Thyroid gland (tissue), 4 donors: Measurements from ENCODE around the gene PSMB3. TPM values are rescaled to one million over a fixed set of nuclear protein-coding genes. Genes with fewer than 3 reads are reported as not detected.

Experiments used
- DNase-seq, 2 donors: peaks; one replicate each; pipeline ENCODE4 v3.0.0-alpha.2; 2019
- H3K27ac ChIP-seq, 3 donors: fragments of 200-600 bp; sonication (generic); 1 replicate in 2 of 3; 2 replicates in 1 of 3; pipeline ENCODE4 v1.5.1; 2016 to 2019; ENCODE audit warnings: mild to moderate bottlenecking in 1 of 3, moderate library complexity in 1 of 3
- H3K27me3 ChIP-seq: fragments of 200-600 bp; sonication (generic); one replicate; pipeline ENCODE4 v1.5.1; 2019
- H3K36me3 ChIP-seq, 2 donors: fragments of 200-600 bp; sonication (generic); one replicate each; pipeline ENCODE4 v1.5.1; 2016 to 2019
- H3K4me1 ChIP-seq, 2 donors: fragments of 200-600 bp; sonication (generic); one replicate each; pipeline ENCODE4 v1.5.1; 2017 to 2019
- H3K4me3 ChIP-seq, 3 donors: fragments of 200-600 bp; sonication (generic); replicated peaks in 1 of 3; 1 replicate in 2 of 3; 2 replicates in 1 of 3; pipeline ENCODE4 v1.5.1; 2016; ENCODE audit warnings: mild to moderate bottlenecking in 1 of 3
- H3K9me3 ChIP-seq: fragments of 200-600 bp; sonication (generic); one replicate; pipeline ENCODE4 v1.5.1; 2017
- CTCF ChIP-seq, 6 experiments: fragments of 200-600 bp in 3 of 6; fragments of 450-650 bp in 3 of 6; sonication (generic) in 3 of 6; IDR thresholded peaks; one replicate each; pipeline ENCODE4 v1.5.1; 2016 to 2019; ENCODE audit warnings: antibody characterized with exemption in 6 of 6, mild to moderate bottlenecking in 2 of 6, inconsistent platforms in 1 of 6, moderate library complexity in 1 of 6
- POLR2A ChIP-seq, 2 donors: fragments of 450-650 bp; IDR thresholded peaks; one replicate each; pipeline ENCODE4 v1.6.1; 2017; ENCODE audit warnings: antibody characterized with exemption in 2 of 2, mild to moderate bottlenecking in 2 of 2, moderate library complexity in 1 of 2
- WGBS, 2 donors: methylation state at CpG; one replicate each; pipeline ENCODE4 v1.1.5; 2017; 5-methylcytosine and 5-hydroxymethylcytosine counted together
- intact Hi-C: fragments of 100-400 bp; cut with DNase I; formaldehyde crosslinking; loops from one replicate; pipeline ENCODE4 v1.15.1; 2023
- total RNA-seq, 4 donors: library from RNA; depleted of rRNA; stranded (reverse); fragments of >200 nt; gene quantifications; one replicate each; pipeline ENCODE4 v1.2.3, GENCODE V29; 2016

The PSMB3 gene
- total RNA-seq, 4 donors from 2014 or later = 135 to 256 (median 222) TPM

- H3K9me3 ChIP-seq = no peaks in the 10 kb centered on the region
- intact Hi-C loops = no loop called here
- peak; percentile 43 to 52 for DNase-seq
- H3K36me3 ChIP-seq = peaks cover 0 to 3% of the 10 kb centered on the region in 2 donors
- H3K27ac ChIP-seq = peak overlapping the region; percentile 73 to 93 (median 80)
- H3K4me1 ChIP-seq = peaks cover 48 to 49% of the 10 kb centered on the region in 2 donors
- H3K27me3 ChIP-seq = no peaks in the 10 kb centered on the region
- TF ChIP-seq CTCF (IDR thresholded peaks at IDR 0.05) = no peak
- TF ChIP-seq POLR2A (IDR thresholded peaks at IDR 0.05) = no peak
- WGBS, 2 donors = 20% methylated on average over 22 to 28 of the region's 28 CpGs
- H3K4me3 ChIP-seq = peak overlapping the region in 1 of 3 donors; percentile 97
Measured at GRCh38 chr17:38750312-38751121, 2.0 kb upstream of the PSMB3 start.

DNA sequence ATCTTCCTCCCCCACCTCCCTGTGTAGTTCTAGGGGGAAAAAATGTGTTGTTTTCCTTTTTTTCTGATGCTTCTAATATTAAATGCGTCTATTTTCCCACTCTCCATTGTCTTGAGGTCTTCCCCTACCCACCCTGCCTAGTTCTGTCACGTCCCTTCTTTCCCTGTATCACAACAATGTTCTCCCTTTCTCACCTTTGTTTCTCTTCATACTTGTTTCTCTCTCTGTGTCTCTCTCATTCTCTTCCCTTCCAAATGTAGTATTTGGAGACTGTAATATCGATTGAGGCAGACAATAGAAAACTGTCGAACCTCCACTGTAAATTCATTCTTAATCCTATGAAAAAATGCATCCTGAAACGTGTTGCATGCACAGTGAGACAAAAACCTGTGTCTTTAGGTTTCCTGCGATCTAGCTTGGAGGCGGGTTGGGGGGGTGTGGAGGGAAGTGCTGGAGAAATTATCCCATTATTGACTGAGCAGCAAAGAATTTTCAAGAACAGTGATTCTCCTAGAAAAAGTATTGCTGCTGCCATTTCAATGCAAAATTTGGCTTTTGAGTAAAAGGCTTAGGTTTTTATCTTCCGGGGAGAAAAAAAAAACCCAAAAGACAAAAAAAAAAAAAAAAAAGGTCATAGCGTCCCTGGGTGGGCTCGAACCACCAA lies 1.3 kb upstream of the PSMB3 start:
- intact Hi-C loops = no loop called here

DNA sequence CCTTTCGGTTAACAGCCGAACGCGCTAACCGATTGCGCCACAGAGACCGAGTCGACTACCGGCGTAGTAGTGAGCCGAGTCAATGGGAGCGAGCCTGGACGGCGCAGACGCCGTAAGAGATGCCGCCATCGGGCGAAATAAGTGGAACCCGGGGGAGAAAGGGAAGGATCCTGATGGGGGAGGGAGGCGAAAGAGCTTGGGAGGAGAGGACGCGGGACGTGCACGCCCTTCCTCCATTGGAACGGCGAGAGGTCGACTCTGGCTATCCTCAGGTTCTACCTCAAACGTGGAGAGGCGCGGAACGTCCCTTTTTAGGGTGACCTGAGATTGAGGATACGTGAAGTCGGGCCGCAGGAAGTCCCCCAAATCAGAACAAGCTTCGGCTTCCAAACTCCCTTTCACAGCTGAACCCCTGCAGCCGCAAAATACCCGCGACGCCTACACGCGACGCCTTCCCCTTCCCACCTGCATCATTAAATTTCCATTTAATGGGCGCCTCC lies 683 bp upstream of the PSMB3 start:
- 1 to 3% methylated on average over 44 of the region's 44 CpGs for WGBS, 2 donors
- Histone ChIP-seq H3K27ac (peak overlapping the region; percentile 33 to 93 (median 69)), H3K36me3 (peaks cover 11 to 13% of the 10 kb centered on the region in 2 donors), H3K4me3 (peak overlapping the region; percentile 40 to 97 (median 53)), H3K9me3 (no peaks in the 10 kb centered on the region), H3K4me1 (peaks cover 35 to 37% of the 10 kb centered on the region in 2 donors), H3K27me3 (no peaks in the 10 kb centered on the region)
- intact Hi-C loops = no loop called here
- no peak for TF ChIP-seq CTCF (IDR thresholded peaks at IDR 0.05)
- no peak for TF ChIP-seq POLR2A (IDR thresholded peaks at IDR 0.05)
- peak; percentile 83 to 86 for DNase-seq

More for the DNA sequence above, 1.3 kb upstream of the PSMB3 start:
- Histone ChIP-seq H3K27ac (peak overlapping the region; percentile 3 to 93 (median 4)), H3K36me3 (peaks cover 6 to 9% of the 10 kb centered on the region in 2 donors), H3K9me3 (no peaks in the 10 kb centered on the region), H3K27me3 (no peaks in the 10 kb centered on the region), H3K4me3 (peak overlapping the region in 1 of 3 donors; percentile 97), H3K4me1 (peaks cover 41 to 43% of the 10 kb centered on the region in 2 donors)
- no peak for DNase-seq
- no peak for TF ChIP-seq CTCF (IDR thresholded peaks at IDR 0.05)
- TF ChIP-seq POLR2A (IDR thresholded peaks at IDR 0.05) = no peak
- WGBS, 2 donors = 3 to 4% methylated on average over 10 of the region's 10 CpGs

DNA sequence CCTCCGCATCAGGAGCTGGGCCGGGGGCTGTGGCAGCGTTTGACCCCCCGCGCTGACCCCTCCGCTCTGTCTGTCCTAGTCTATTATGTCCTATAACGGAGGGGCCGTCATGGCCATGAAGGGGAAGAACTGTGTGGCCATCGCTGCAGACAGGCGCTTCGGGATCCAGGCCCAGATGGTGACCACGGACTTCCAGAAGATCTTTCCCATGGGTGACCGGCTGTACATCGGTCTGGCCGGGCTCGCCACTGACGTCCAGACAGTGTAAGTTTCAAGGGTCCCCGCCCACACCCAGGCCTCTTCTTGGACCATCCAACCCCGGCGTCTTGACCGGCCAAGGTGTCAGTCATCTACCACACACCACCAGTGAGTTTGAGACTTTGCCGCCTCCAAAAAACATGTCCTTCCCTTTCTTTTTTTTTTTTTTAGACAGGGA lies 548 bp downstream of the PSMB3 start:
- Histone ChIP-seq H3K4me1 (peaks cover 32 to 34% of the 10 kb centered on the region in 2 donors), H3K27me3 (no peaks in the 10 kb centered on the region), H3K36me3 (peaks cover 23 to 24% of the 10 kb centered on the region in 2 donors), H3K4me3 (peak overlapping the region; percentile 49 to 97 (median 63)), H3K27ac (peak overlapping the region; percentile 31 to 81 (median 66)), H3K9me3 (no peaks in the 10 kb centered on the region)
- intact Hi-C loops = no loop called here
- DNase-seq = peak in 1 of 2 donors; percentile 26
- WGBS, 2 donors = 6 to 7% methylated on average over 11 to 17 of the region's 22 CpGs
- TF ChIP-seq CTCF (IDR thresholded peaks at IDR 0.05) (no peak), POLR2A (IDR thresholded peaks at IDR 0.05) (no peak)
